DMS53 (cell line): Measurements from ENCODE around the gene MKNK2.
"Not testable (repeated sequence)": the region's sequence is repeated elsewhere in the genome, so short reads cannot be mapped to it uniquely, and the experiment has no call there.

Experiments used
- DNase-seq: peaks from one replicate; lab custom pipeline; 2025; lab: John Stamatoyannopoulos, UW

MKNK2 gene

GRCh38 chr19:1992759-1993260 is 58.2 kb downstream of the MKNK2 start:
- DNase-seq, result peak; percentile 27

- DNase-seq, result no peak
Measured at GRCh38 chr19:1991018-1991913, 59.8 kb downstream of the MKNK2 start.

- no peak for DNase-seq
Measured at GRCh38 chr19:1990230-1991017, 60.6 kb downstream of the MKNK2 start.

- no peak for DNase-seq
Measured at GRCh38 chr19:1989513-1990229, 61.4 kb downstream of the MKNK2 start.

GRCh38 chr19:1988464-1988863 is 62.6 kb downstream of the MKNK2 start:
- DNase-seq, result not testable (repeated sequence)
